Raji (cell line): ENCODE results near the gene VPREB3.

Experiments used
- POLR2A ChIP-seq: IDR thresholded peaks from 2 replicates; pipeline ENCODE4 v1.6.1; 2011; ENCODE audit warnings: low read depth, low read length, control low read depth; ENCODE audit not compliant: insufficient read depth

VPREB3 gene

GRCh38 chr22:23760056-23760455 is 5.8 kb upstream of the VPREB3 start:
- TF ChIP-seq POLR2A = no peak

- 0 out of 2 replicates have a peak, but pooled peaks have one; percentile 22 for TF ChIP-seq POLR2A
These were observed 5.3 kb upstream of the VPREB3 start for GRCh38 chr22:23759566-23759965.

- no peak for TF ChIP-seq POLR2A
These were observed 2.7 kb upstream of the VPREB3 start for GRCh38 chr22:23756891-23757290.

GRCh38 chr22:23755711-23756110 is 1.5 kb upstream of the VPREB3 start:
- no peak for TF ChIP-seq POLR2A

GRCh38 chr22:23754980-23755636 is 883 bp upstream of the VPREB3 start:
- no peak for TF ChIP-seq POLR2A

- TF ChIP-seq POLR2A = no peak
These were observed 840 bp downstream of the VPREB3 start for GRCh38 chr22:23753385-23753784.

GRCh38 chr22:23752750-23753149 is 1.5 kb downstream of the VPREB3 start:
- peak; percentile 78 for TF ChIP-seq POLR2A

GRCh38 chr22:23752090-23752691 is 2.0 kb downstream of the VPREB3 start:
- peak; percentile 64 for TF ChIP-seq POLR2A

- TF ChIP-seq POLR2A = peak; percentile 42
These were observed 2.7 kb downstream of the VPREB3 start for GRCh38 chr22:23751441-23751996.

GRCh38 chr22:23750714-23751440 is 3.3 kb downstream of the VPREB3 start, which contains the start of gene ZNF70:
Gene ZNF70, minus strand, starts transcription at chr22:23751112. Its CDS starts 5,972 bp downstream, at chr22:23745140.
- TF ChIP-seq POLR2A = peak; percentile 68

- no peak for TF ChIP-seq POLR2A
These were observed 3.9 kb downstream of the VPREB3 start for GRCh38 chr22:23750367-23750713.

- no peak for TF ChIP-seq POLR2A
These were observed 4.4 kb downstream of the VPREB3 start for GRCh38 chr22:23749841-23750301.

- TF ChIP-seq POLR2A = no peak
These were observed 8.4 kb downstream of the VPREB3 start for GRCh38 chr22:23745791-23746190.

- no peak for TF ChIP-seq POLR2A
These were observed 9.7 kb downstream of the VPREB3 start for GRCh38 chr22:23744485-23744884.

- TF ChIP-seq POLR2A = no peak
These were observed 10.2 kb downstream of the VPREB3 start for GRCh38 chr22:23744001-23744400.

- no peak for TF ChIP-seq POLR2A
These were observed 10.9 kb downstream of the VPREB3 start for GRCh38 chr22:23743303-23743705.
